ENCODE results near the gene CHMP5.

CHMP5 gene

DNA sequence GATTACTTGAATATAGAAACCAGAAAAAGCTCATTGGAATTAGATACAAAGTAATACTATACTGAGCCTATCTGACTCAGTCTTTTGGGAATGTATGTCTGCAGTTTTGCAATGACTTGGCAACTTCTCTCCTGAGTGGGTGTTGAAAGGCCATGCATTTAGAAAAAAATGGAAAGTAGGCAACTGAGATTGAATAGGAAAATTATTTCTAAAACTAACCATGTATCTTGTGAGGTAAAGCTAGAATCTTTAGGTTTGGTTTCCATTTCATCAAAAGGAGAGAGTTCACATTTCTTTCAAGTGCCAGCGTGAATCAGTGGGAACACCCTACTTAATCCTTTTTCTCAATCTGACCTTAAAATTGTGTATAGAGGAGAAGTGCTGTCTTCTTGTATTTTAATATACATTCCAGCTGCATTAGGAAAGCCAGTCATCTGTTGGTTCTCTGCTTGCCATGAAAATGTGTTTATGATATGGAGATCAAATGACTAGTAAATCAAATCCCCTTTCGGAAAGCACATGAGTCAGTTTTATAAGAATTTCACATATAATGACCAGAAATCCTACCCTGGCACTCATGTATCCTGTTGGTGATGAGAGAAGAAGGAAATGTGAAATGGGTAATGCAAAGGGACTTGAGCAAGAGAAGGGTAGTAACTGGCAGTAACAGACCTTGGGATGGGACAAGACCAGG is 55.9 kb downstream of the CHMP5 start:
- DNase-seq, result no peak

- no peak for DNase-seq
These were observed 64.3 kb downstream of the CHMP5 start for GRCh38 chr9:33329117-33329563.

- no peak for DNase-seq
These were observed 65.1 kb downstream of the CHMP5 start for GRCh38 chr9:33329979-33330378.

- no peak for DNase-seq
These were observed 66.6 kb downstream of the CHMP5 start for GRCh38 chr9:33331377-33331891.

Data from NCI-H1092 (cell line).